GM23338 (cell line): ENCODE measurements around the gene SRSF8. TPM values are rescaled to one million over a fixed set of nuclear protein-coding genes. Genes with fewer than 3 reads are reported as not detected.

Experiments used
- polyA plus RNA-seq: library from polyadenylated mRNA; unstranded; fragments of >200 nt; fragmentation: Nextera tagmentation; extraction: Ambion mirVana; gene quantifications from 2 replicates; pipeline ENCODE4 v1.2.1, GENCODE V29; 2016
- total RNA-seq: library from RNA; depleted of rRNA; stranded (reverse); fragments of >200 nt; shearing (Covaris generic); gene quantifications from 2 replicates; pipeline ENCODE4 v1.2.3, GENCODE V29; 2014; rRNA removed

Gene SRSF8
- total and polyA plus RNA-seq, 2 experiments from 2014 or later, result 12.6 to 19.9 TPM

Other genes with a start within 250 kb of the SRSF8 start
- gene CWC15, start 93.4 kb upstream of the SRSF8 start, total RNA-seq, result 28.2 and 31.9 TPM in 2 replicates
- 168 and 177 TPM in 2 replicates for gene CWC15, start 93.4 kb upstream of the SRSF8 start, polyA plus RNA-seq
- 0.94 and 2.6 TPM in 2 replicates for gene KDM4D, start 93.2 kb upstream of the SRSF8 start, total RNA-seq
- 0.65 and 1.4 TPM in 2 replicates for gene KDM4D, start 93.2 kb upstream of the SRSF8 start, polyA plus RNA-seq
- not detected in 2 replicates for gene KDM4E, start 41.7 kb upstream of the SRSF8 start, total RNA-seq
- not detected in 2 replicates for gene KDM4E, start 41.7 kb upstream of the SRSF8 start, polyA plus RNA-seq
- gene KDM4F, start 17.5 kb upstream of the SRSF8 start, total RNA-seq, result not detected in 2 replicates
- not detected in 2 replicates for gene KDM4F, start 17.5 kb upstream of the SRSF8 start, polyA plus RNA-seq
- gene ENDOD1, start 22.9 kb downstream of the SRSF8 start, total RNA-seq, result 4.0 and 4.4 TPM in 2 replicates
- gene ENDOD1, start 22.9 kb downstream of the SRSF8 start, polyA plus RNA-seq, result 0.76 and 1.1 TPM in 2 replicates
- gene SESN3, start 164.3 kb downstream of the SRSF8 start, total RNA-seq, result 30.5 and 32.4 TPM in 2 replicates
- 5.3 and 5.5 TPM in 2 replicates for gene SESN3, start 164.3 kb downstream of the SRSF8 start, polyA plus RNA-seq